ENCODE results near the gene BBS9. TPM values are rescaled to one million over a fixed set of nuclear protein-coding genes. Genes with fewer than 3 reads are reported as not detected.
A peak's percentile ranks its signal among the peaks of the same experiment; 100 is the strongest.

BBS9 gene
- total RNA-seq, 5 donors from 2014 or later (not counting 1 experiment from before 2014, with no cell fraction given), result 18.5 to 28.8 (median 20.9) TPM

DNA sequence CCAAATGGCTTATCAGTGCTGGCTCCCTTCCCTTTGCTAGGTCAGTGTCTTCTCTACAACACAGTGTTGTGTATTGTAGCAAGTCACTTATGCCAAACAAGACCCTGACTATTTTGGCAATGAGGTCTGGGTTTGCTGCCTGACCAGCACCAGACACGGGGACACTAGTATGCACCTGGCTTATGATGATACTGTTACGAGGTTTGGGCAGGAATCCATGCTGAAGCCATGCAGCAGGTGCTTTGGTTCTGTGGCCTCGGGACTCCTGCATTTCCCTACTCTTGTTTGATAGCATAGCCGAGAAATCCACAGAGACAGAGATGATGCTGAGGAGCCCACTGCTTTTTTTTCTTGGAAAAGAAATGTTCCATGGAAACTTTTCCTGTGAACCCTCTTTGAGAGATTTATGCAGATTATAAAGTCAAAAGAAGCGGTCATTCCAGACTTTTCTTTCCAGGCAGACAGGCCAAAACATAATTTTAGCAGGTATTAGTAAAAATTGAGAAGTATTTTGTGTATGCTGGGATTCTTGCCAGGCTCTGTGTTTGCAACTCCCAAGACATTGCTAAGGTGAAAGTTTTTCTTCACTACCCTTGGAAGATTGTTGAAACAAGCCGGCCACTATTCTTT lies 291.1 kb downstream of the BBS9 start:
- POLR2A ChIA-PET, result no interaction called here
- no peaks in the 10 kb centered on the region for H3K27me3 Mint-ChIP-seq
- no peak for ATAC-seq (replicated peaks in 1 of 4)
- Histone ChIP-seq H3K36me3 (ENCODE audit: control insufficient read depth in 2 of 2, extremely low read depth in 1 of 2, insufficient read depth in 1 of 2, low read length in 1 of 2) (no peaks in the 10 kb centered on the region), H3K4me1 (ENCODE audit: control insufficient read depth in 1 of 2, extremely low read depth in 1 of 2, insufficient read depth in 2 of 2, low read length in 2 of 2) (no peaks in the 10 kb centered on the region), H3K4me3 (ENCODE audit: control insufficient read depth in 1 of 2, extremely low read depth in 1 of 2, low read length in 1 of 2) (no peak overlapping the region), H3K9me3 (no peaks in the 10 kb centered on the region), H3K27me3 (replicated peaks in 1 of 2; ENCODE audit: control insufficient read depth in 2 of 2, extremely low read depth in 1 of 2, insufficient read depth in 2 of 2, low read length in 1 of 2) (no peaks in the 10 kb centered on the region), H3K27ac (ENCODE audit: low read length) (no peak overlapping the region)
- CTCF ChIA-PET, result no interaction called here
- no peak overlapping the region for H3K4me3 Mint-ChIP-seq
- no peak for DNase-seq
- H3K36me3 Mint-ChIP-seq, result no peaks in the 10 kb centered on the region
- 71% methylated on average over 4 of the region's 6 CpGs for WGBS (ENCODE audit: insufficient coverage)
- H3K9me3 Mint-ChIP-seq, result no peaks in the 10 kb centered on the region
- H3K4me1 Mint-ChIP-seq, result no peaks in the 10 kb centered on the region
- H3K27ac Mint-ChIP-seq, result no peak overlapping the region

DNA sequence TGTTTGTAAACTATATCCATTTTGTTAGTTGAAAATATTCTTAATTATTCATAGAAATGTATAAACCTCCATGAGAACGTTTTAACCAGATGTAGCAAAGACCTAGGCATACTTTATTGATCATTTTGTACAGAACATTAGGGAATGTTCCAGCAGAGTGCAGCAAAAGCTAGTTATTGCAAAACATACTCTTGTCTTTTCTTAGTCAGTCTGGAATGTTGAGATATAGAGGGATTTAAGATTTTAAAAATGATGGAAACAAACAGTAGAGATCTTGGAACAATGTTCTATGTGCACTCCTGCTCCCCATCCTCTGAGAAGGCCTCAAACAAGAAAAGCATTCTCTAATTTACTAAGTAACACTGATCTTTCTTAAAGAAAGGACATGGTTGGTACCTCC lies 292.1 kb downstream of the BBS9 start:
- H3K4me1 Mint-ChIP-seq, result no peaks in the 10 kb centered on the region
- no peak overlapping the region for H3K27ac Mint-ChIP-seq
- H3K9me3 Mint-ChIP-seq, result no peaks in the 10 kb centered on the region
- Histone ChIP-seq H3K9me3 (no peaks in the 10 kb centered on the region), H3K4me1 (ENCODE audit: control insufficient read depth in 1 of 2, extremely low read depth in 1 of 2, insufficient read depth in 2 of 2, low read length in 2 of 2) (no peaks in the 10 kb centered on the region), H3K27me3 (replicated peaks in 1 of 2; ENCODE audit: control insufficient read depth in 2 of 2, extremely low read depth in 1 of 2, insufficient read depth in 2 of 2, low read length in 1 of 2) (no peaks in the 10 kb centered on the region), H3K27ac (ENCODE audit: low read length) (no peak overlapping the region), H3K36me3 (ENCODE audit: control insufficient read depth in 2 of 2, extremely low read depth in 1 of 2, insufficient read depth in 1 of 2, low read length in 1 of 2) (no peaks in the 10 kb centered on the region), H3K4me3 (ENCODE audit: control insufficient read depth in 1 of 2, extremely low read depth in 1 of 2, low read length in 1 of 2) (no peak overlapping the region)
- ChIA-PET CTCF (no interaction called here), POLR2A (no interaction called here)
- H3K36me3 Mint-ChIP-seq, result no peaks in the 10 kb centered on the region
- H3K4me3 Mint-ChIP-seq, result no peak overlapping the region
- DNase-seq (no peak), ATAC-seq (replicated peaks in 1 of 4) (no peak)
- no peaks in the 10 kb centered on the region for H3K27me3 Mint-ChIP-seq
- WGBS (ENCODE audit: insufficient coverage), result no CpG with 5 or more reads among the region's 1 CpG

DNA sequence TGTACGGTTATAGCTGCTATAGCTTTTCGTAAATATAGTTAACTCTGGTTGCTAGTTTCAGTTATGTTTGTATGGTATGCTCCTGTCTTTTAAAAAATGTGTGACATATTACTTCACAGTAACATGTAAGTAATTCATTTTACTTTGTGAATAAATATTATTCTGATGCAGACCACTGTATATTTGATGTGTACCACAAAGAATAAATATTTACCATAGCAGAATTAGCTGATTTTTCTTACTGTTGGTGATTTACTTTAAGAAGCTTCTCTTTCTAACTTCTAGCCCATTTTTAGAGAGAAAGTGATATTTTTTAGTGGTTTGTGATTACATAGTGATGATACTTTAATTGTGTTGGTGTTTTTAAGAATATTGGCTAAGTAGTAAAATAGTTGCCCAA lies 292.8 kb downstream of the BBS9 start:
- Mint-ChIP-seq H3K9me3 (no peaks in the 10 kb centered on the region), H3K27me3 (no peaks in the 10 kb centered on the region), H3K4me1 (no peaks in the 10 kb centered on the region), H3K36me3 (no peaks in the 10 kb centered on the region), H3K4me3 (no peak overlapping the region), H3K27ac (no peak overlapping the region)
- H3K4me1 ChIP-seq (ENCODE audit: control insufficient read depth in 1 of 2, extremely low read depth in 1 of 2, insufficient read depth in 2 of 2, low read length in 2 of 2), result no peaks in the 10 kb centered on the region
- H3K4me3 ChIP-seq (ENCODE audit: control insufficient read depth in 1 of 2, extremely low read depth in 1 of 2, low read length in 1 of 2), result no peak overlapping the region
- H3K27me3 ChIP-seq (replicated peaks in 1 of 2; ENCODE audit: control insufficient read depth in 2 of 2, extremely low read depth in 1 of 2, insufficient read depth in 2 of 2, low read length in 1 of 2), result no peaks in the 10 kb centered on the region
- no CpG with 5 or more reads among the region's 2 CpGs for WGBS (ENCODE audit: insufficient coverage)
- H3K9me3 ChIP-seq, result no peaks in the 10 kb centered on the region
- no peak overlapping the region for H3K27ac ChIP-seq (ENCODE audit: low read length)
- CTCF ChIA-PET, result no interaction called here
- H3K36me3 ChIP-seq (ENCODE audit: control insufficient read depth in 2 of 2, extremely low read depth in 1 of 2, insufficient read depth in 1 of 2, low read length in 1 of 2), result no peaks in the 10 kb centered on the region
- ATAC-seq (replicated peaks in 1 of 4) (no peak), DNase-seq (no peak)
- POLR2A ChIA-PET, result no interaction called here

DNA sequence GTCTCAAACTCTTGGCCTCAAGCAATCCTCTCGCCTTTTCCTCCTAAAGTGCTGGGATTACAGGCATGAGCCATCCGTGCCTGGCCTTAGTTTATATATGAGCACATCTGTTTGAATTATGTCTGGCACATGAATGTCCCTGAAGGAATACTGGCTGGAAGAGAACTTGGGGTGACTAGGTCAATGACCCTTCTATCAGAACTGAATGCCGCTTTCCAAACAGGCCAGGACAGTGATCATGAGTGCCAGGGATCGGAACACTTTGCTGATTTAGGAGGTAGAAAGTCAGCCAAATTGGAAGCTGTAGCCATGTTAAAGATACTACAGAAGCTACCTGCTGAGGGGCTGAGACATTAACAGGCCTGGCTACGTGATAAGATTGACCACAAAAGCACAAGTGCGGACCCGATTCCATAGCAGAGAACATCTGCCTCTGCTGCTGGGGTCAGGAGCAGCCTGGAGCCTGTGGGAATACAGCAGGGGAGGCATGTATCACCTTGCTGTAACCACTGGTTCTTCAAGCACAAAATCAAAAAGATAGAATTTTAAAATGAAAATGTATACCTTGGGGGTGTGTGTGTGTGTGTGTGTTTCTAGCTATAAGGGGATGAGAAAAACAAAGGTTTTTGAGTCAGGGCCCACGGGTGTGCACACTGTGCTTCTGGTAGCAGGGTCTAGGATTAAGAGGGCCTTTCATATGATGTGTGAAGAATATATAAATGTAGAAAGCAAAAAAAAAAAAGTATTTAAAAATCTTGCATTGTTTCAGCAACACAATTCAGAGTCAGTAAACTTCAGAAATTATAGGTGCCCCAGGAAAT lies 293.7 kb downstream of the BBS9 start:
- no peak overlapping the region for H3K4me3 Mint-ChIP-seq
- Histone ChIP-seq H3K27ac (ENCODE audit: low read length) (no peak overlapping the region), H3K4me3 (ENCODE audit: control insufficient read depth in 1 of 2, extremely low read depth in 1 of 2, low read length in 1 of 2) (no peak overlapping the region), H3K9me3 (no peaks in the 10 kb centered on the region), H3K36me3 (ENCODE audit: control insufficient read depth in 2 of 2, extremely low read depth in 1 of 2, insufficient read depth in 1 of 2, low read length in 1 of 2) (no peaks in the 10 kb centered on the region), H3K4me1 (ENCODE audit: control insufficient read depth in 1 of 2, extremely low read depth in 1 of 2, insufficient read depth in 2 of 2, low read length in 2 of 2) (no peaks in the 10 kb centered on the region), H3K27me3 (replicated peaks in 1 of 2; ENCODE audit: control insufficient read depth in 2 of 2, extremely low read depth in 1 of 2, insufficient read depth in 2 of 2, low read length in 1 of 2) (no peaks in the 10 kb centered on the region)
- ChIA-PET POLR2A (interaction anchor here in 1 of 2 donors (0.7 kb wide), 1 partner anchor 23 kb away, joined by 3 read pairs; no protein-coding TSS in a partner anchor), CTCF (interaction anchor here (0.6 to 0.7 kb wide), 3 partner anchors 29 to 1099 kb away, joined by 3 to 4 read pairs (median 3); no protein-coding TSS in a partner anchor)
- H3K27me3 Mint-ChIP-seq, result no peaks in the 10 kb centered on the region
- H3K9me3 Mint-ChIP-seq, result no peaks in the 10 kb centered on the region
- WGBS (ENCODE audit: insufficient coverage), result 93% methylated on average over 8 of the region's 8 CpGs
- no peak for DNase-seq
- no peaks in the 10 kb centered on the region for H3K36me3 Mint-ChIP-seq
- no peak for ATAC-seq (replicated peaks in 1 of 4)
- no peak overlapping the region for H3K27ac Mint-ChIP-seq
- H3K4me1 Mint-ChIP-seq, result no peaks in the 10 kb centered on the region

DNA sequence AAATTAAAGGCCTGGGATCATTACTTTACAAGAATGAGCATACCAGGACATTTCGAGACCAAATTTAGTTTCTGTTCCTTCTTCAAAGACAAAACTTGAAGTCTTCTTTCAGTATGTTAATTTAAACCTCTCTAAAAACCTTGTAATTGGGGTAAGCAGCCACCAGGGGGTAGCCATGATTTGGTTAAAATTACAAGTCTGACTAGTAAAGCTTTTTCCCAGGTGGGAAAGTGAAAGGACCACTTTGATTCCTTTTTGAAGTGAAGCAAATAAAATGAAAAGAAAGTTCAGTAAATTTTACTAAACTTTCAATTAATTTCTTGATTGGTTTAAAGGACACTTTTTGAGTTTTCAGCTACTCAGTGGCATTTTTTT lies 294.3 kb downstream of the BBS9 start:
- no CpG with 5 or more reads among the region's 1 CpG for WGBS (ENCODE audit: insufficient coverage)
- no peak overlapping the region for H3K4me3 ChIP-seq (ENCODE audit: control insufficient read depth in 1 of 2, extremely low read depth in 1 of 2, low read length in 1 of 2)
- no peaks in the 10 kb centered on the region for H3K4me1 Mint-ChIP-seq
- POLR2A ChIA-PET, result interaction anchor here in 1 of 2 donors (0.7 kb wide), 1 partner anchor 23 kb away, joined by 3 read pairs; no protein-coding TSS in a partner anchor
- no peaks in the 10 kb centered on the region for H3K27me3 ChIP-seq (replicated peaks in 1 of 2; ENCODE audit: control insufficient read depth in 2 of 2, extremely low read depth in 1 of 2, insufficient read depth in 2 of 2, low read length in 1 of 2)
- DNase-seq (peak in 2 of 35 experiments; percentile 3 to 22), ATAC-seq (replicated peaks in 1 of 4) (no peak)
- H3K9me3 ChIP-seq, result no peaks in the 10 kb centered on the region
- no peak overlapping the region for H3K27ac ChIP-seq (ENCODE audit: low read length)
- CTCF ChIA-PET, result interaction anchor here (0.6 to 0.7 kb wide), 3 partner anchors 29 to 1100 kb away, joined by 3 to 4 read pairs (median 3); no protein-coding TSS in a partner anchor
- H3K27ac Mint-ChIP-seq, result no peak overlapping the region
- H3K36me3 Mint-ChIP-seq, result no peaks in the 10 kb centered on the region
- no peaks in the 10 kb centered on the region for H3K4me1 ChIP-seq (ENCODE audit: control insufficient read depth in 1 of 2, extremely low read depth in 1 of 2, insufficient read depth in 2 of 2, low read length in 2 of 2)
- no peaks in the 10 kb centered on the region for H3K9me3 Mint-ChIP-seq
- no peak overlapping the region for H3K4me3 Mint-ChIP-seq
- H3K27me3 Mint-ChIP-seq, result no peaks in the 10 kb centered on the region
- H3K36me3 ChIP-seq (ENCODE audit: control insufficient read depth in 2 of 2, extremely low read depth in 1 of 2, insufficient read depth in 1 of 2, low read length in 1 of 2), result no peaks in the 10 kb centered on the region

DNA sequence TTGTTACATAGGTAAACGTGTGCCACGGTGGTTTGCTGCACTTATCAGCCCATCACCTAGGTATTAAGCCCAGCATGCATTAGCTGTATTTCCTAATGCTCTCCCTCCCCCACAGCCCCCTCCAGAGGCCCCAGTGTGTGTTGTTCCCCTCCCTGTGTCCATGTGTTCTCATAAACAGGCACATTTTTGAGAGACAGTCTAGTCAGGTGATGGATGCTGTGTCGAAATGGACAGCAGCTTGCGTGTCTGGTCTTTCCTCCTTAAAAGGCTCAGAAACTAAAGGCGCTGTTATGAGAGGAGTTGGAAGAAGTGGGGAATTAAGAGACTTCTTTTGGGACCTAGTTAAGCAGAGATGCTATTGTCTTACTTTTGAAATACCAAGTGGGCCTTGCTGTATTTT lies 296.0 kb downstream of the BBS9 start:
- H3K4me3 Mint-ChIP-seq, result no peak overlapping the region
- ATAC-seq (replicated peaks in 1 of 4) (no peak), DNase-seq (no peak)
- H3K27ac Mint-ChIP-seq, result no peak overlapping the region
- ChIA-PET POLR2A (no interaction called here), CTCF (no interaction called here)
- Histone ChIP-seq H3K27me3 (replicated peaks in 1 of 2; ENCODE audit: control insufficient read depth in 2 of 2, extremely low read depth in 1 of 2, insufficient read depth in 2 of 2, low read length in 1 of 2) (no peaks in the 10 kb centered on the region), H3K4me3 (ENCODE audit: control insufficient read depth in 1 of 2, extremely low read depth in 1 of 2, low read length in 1 of 2) (no peak overlapping the region), H3K27ac (ENCODE audit: low read length) (no peak overlapping the region), H3K9me3 (no peaks in the 10 kb centered on the region), H3K4me1 (ENCODE audit: control insufficient read depth in 1 of 2, extremely low read depth in 1 of 2, insufficient read depth in 2 of 2, low read length in 2 of 2) (no peaks in the 10 kb centered on the region), H3K36me3 (ENCODE audit: control insufficient read depth in 2 of 2, extremely low read depth in 1 of 2, insufficient read depth in 1 of 2, low read length in 1 of 2) (no peaks in the 10 kb centered on the region)
- H3K36me3 Mint-ChIP-seq, result no peaks in the 10 kb centered on the region
- 100% methylated on average over 3 of the region's 5 CpGs for WGBS (ENCODE audit: insufficient coverage)
- H3K4me1 Mint-ChIP-seq, result no peaks in the 10 kb centered on the region
- H3K9me3 Mint-ChIP-seq, result no peaks in the 10 kb centered on the region
- H3K27me3 Mint-ChIP-seq, result no peaks in the 10 kb centered on the region

Data from T-cell (primary cell).